Measurements from ENCODE around the gene PRELID2. TPM values are rescaled to one million over a fixed set of nuclear protein-coding genes. Genes with fewer than 3 reads are reported as not detected.

The PRELID2 gene
- polyA plus RNA-seq, 1 of the 3 experiments (the other 2 are of a cell fraction): 5.3 TPM

DNA sequence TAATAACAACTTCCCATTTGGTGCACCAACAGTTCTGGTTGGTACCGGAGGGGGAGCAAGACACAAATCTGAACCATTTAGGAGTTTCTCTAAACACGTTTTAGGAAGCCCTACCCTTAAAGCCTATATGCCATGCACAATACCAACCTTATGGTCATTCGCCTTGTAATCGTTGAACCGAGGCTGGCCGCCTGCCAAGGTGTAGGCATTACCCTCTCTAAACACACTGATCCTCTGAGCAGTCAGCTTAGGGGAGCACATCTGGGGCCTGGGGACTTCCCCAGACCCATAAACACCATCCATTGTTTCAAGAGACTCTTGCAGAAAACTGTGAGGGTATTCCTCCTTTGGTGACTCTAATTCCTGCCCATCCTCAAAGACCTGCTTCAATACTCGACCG lies 37.3 kb upstream of the PRELID2 start:
- 80% methylated on average over 6 of the region's 8 CpGs for WGBS (ENCODE audit: low lambda C conversion rate)
- POLR2A ChIA-PET: no interaction called here
- CTCF ChIA-PET: interaction anchor here (1.5 kb wide), 1 partner anchor 15 kb away, joined by 3 read pairs; no protein-coding TSS in a partner anchor

More for the DNA sequence above, 37.3 kb upstream of the PRELID2 start:
- Histone ChIP-seq H3K4me3 (ENCODE audit: low read depth in 2 of 2, low read length in 1 of 2) (no peak overlapping the region), H3K4me1 (ENCODE audit: control insufficient read depth in 1 of 2, insufficient read depth in 2 of 2, low read depth in 1 of 2, low read length in 1 of 2) (no peaks in the 10 kb centered on the region), H3K27ac (ENCODE audit: low read depth in 2 of 2, low read length in 1 of 2) (no peak overlapping the region), H3K9me2 (no peaks in the 10 kb centered on the region), H3K27me3 (ENCODE audit: insufficient read depth) (no peaks in the 10 kb centered on the region), H3K79me2 (ENCODE audit: insufficient read depth) (no peaks in the 10 kb centered on the region), H2AFZ (ENCODE audit: low read depth) (no peak overlapping the region), H3K9ac (no peak overlapping the region), H3K36me3 (replicated peaks in 1 of 2; ENCODE audit: control insufficient read depth in 1 of 2, insufficient read depth in 2 of 2, low read length in 1 of 2) (no peaks in the 10 kb centered on the region), H4K20me1 (ENCODE audit: insufficient read depth) (no peaks in the 10 kb centered on the region), H3K9me3 (no peaks in the 10 kb centered on the region), H3F3A (replicated peaks; ENCODE audit: insufficient read depth) (no peaks in the 10 kb centered on the region), H3K4me2 (no peak overlapping the region)
- DNase-seq: no peak
- TF ChIP-seq, protein P1, sequence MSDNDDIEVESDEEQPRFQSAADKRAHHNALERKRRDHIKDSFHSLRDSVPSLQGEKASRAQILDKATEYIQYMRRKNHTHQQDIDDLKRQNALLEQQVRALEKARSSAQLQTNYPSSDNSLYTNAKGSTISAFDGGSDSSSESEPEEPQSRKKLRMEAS (IDR thresholded peaks at IDR 0.05; ENCODE audit: low read depth): no peak
- no peak for TF ChIP-seq MEF2A (IDR thresholded peaks at IDR 0.05; ENCODE audit: borderline replicate concordance, low read depth)
- no peak for TF ChIP-seq ELF1 (IDR thresholded peaks at IDR 0.05)
- no peak for TF ChIP-seq NFIC (IDR thresholded peaks at IDR 0.05; ENCODE audit: borderline replicate concordance)
- TF ChIP-seq YY1 (IDR thresholded peaks at IDR 0.05; ENCODE audit: low read depth): no peak
- no peak for TF ChIP-seq IRF3 (IDR thresholded peaks at IDR 0.05; ENCODE audit: low read depth, low read length)
- no peak for TF ChIP-seq ZBTB33 (IDR thresholded peaks at IDR 0.05; ENCODE audit: borderline replicate concordance, low read depth)
- TF ChIP-seq CHD2 (IDR thresholded peaks at IDR 0.05; ENCODE audit: low read length, partially characterized antibody): no peak
- TF ChIP-seq SMC3 (IDR thresholded peaks at IDR 0.05; ENCODE audit: low read depth, low read length): no peak
- TF ChIP-seq PBX3 (IDR thresholded peaks at IDR 0.05): no peak
- no peak for TF ChIP-seq RCOR1 (IDR thresholded peaks at IDR 0.05; ENCODE audit: low read length)

Measured in SK-N-SH (cell line).